Stimulated activated CD4-positive, alpha-beta T cell treated with anti-CD3 and anti-CD28 coated beads, TNF-alpha, amount 100 ng/mL, for 48 hours (primary cell): ENCODE measurements around the gene MEI1.
"Not testable (repeated sequence)": the region's sequence is repeated elsewhere in the genome, so short reads cannot be mapped to it uniquely, and the experiment has no call there.

ENCODE experiments used
- DNase-seq, 3 donors: peaks; one replicate each; pipeline ENCODE4 v3.0.0-alpha.2; 2020; ENCODE audit warnings: low read depth in 3 of 3

The MEI1 gene

GRCh38 chr22:41699264-41700107, at the start of gene MEI1:
Gene MEI1, plus strand, starts transcription at chr22:41699503. Its CDS starts 36 bp downstream, at chr22:41699539.
- peak; percentile 88 to 92 (median 89) for DNase-seq

- no peak for DNase-seq
Measured at GRCh38 chr22:41650229-41650628, 49.1 kb upstream of the MEI1 start.

- DNase-seq: no peak
Measured at GRCh38 chr22:41650821-41651220, 48.5 kb upstream of the MEI1 start.

GRCh38 chr22:41654322-41654721, 45.0 kb upstream of the MEI1 start:
- no peak for DNase-seq

GRCh38 chr22:41656556-41656955, 42.7 kb upstream of the MEI1 start:
- DNase-seq: no peak

GRCh38 chr22:41657709-41658108, 41.6 kb upstream of the MEI1 start:
- DNase-seq: no peak

- no peak for DNase-seq
Measured at GRCh38 chr22:41658869-41659268, 40.4 kb upstream of the MEI1 start.

GRCh38 chr22:41659941-41660340, 39.4 kb upstream of the MEI1 start:
- no peak for DNase-seq

- no peak for DNase-seq
Measured at GRCh38 chr22:41660416-41660815, 38.9 kb upstream of the MEI1 start.

- DNase-seq: no peak
Measured at GRCh38 chr22:41661088-41661487, 38.2 kb upstream of the MEI1 start.

GRCh38 chr22:41661713-41662112, 37.6 kb upstream of the MEI1 start:
- no peak for DNase-seq

- not testable (repeated sequence) for DNase-seq
Measured at GRCh38 chr22:41663594-41663993, 35.7 kb upstream of the MEI1 start.

GRCh38 chr22:41664490-41664889, 34.8 kb upstream of the MEI1 start:
- DNase-seq: no peak

- DNase-seq: no peak
Measured at GRCh38 chr22:41664951-41665350, 34.4 kb upstream of the MEI1 start.

- DNase-seq: no peak
Measured at GRCh38 chr22:41668971-41669911, 30.1 kb upstream of the MEI1 start.

- DNase-seq: not testable (repeated sequence)
Measured at GRCh38 chr22:41672096-41672495, 27.2 kb upstream of the MEI1 start.

GRCh38 chr22:41672780-41673509, 26.4 kb upstream of the MEI1 start:
- no peak for DNase-seq

- no peak for DNase-seq
Measured at GRCh38 chr22:41674846-41675340, 24.4 kb upstream of the MEI1 start.

- DNase-seq: no peak
Measured at GRCh38 chr22:41676134-41676533, 23.2 kb upstream of the MEI1 start.

- no peak for DNase-seq
Measured at GRCh38 chr22:41681616-41682015, 17.7 kb upstream of the MEI1 start.

- DNase-seq: peak; percentile 67 to 75 (median 72)
Measured at GRCh38 chr22:41682033-41682807, 17.1 kb upstream of the MEI1 start.
